A673 (cell line): ENCODE results near the gene FDX2. TPM values are rescaled to one million over a fixed set of nuclear protein-coding genes. Genes with fewer than 3 reads are reported as not detected.

ENCODE experiments used
- BruUV-seq: library from RNA; stranded (reverse); fragments of 400-500 nt; replicated peaks from 2 replicates; lab custom pipeline; 2021; lab: Mats Ljungman, UMichigan
- CTCF ChIA-PET: fragments of 300-600 bp; sonication (Branson Sonifier 250); formaldehyde crosslinking; loops from one replicate; lab custom pipeline; 2022; ENCODE audit warnings: antibody characterized with exemption; lab: Charles Lee
- POLR2A ChIA-PET: fragments of 300-600 bp; sonication (Branson Sonifier 250); formaldehyde crosslinking; loops from one replicate; lab custom pipeline; 2022; ENCODE audit warnings: antibody characterized with exemption; ENCODE audit not compliant: low non-redundant PET; lab: Charles Lee
- DNase-seq: peaks from one replicate; pipeline ENCODE4 v3.0.0-alpha.2; 2015; ENCODE audit warnings: low spot score
- H3K27ac ChIP-seq: fragments of 200-600 bp; sonication (generic); 2 replicates; pipeline ENCODE4 v1.5.1; 2016; ENCODE audit warnings: mixed run types, low read depth, mild to moderate bottlenecking, mixed read lengths, antibody characterized with exemption, low read length; ENCODE audit not compliant: poor library complexity, severe bottlenecking
- H3K27me3 ChIP-seq: fragments of 200-600 bp; sonication (generic); replicated peaks from 2 replicates; pipeline ENCODE4 v1.6.1; 2017; ENCODE audit warnings: mixed run types, low read depth, mild to moderate bottlenecking, mixed read lengths, antibody characterized with exemption, low read length; ENCODE audit not compliant: insufficient read depth, poor library complexity
- H3K36me3 ChIP-seq: fragments of 200-600 bp; sonication (generic); 2 replicates; pipeline ENCODE4 v1.6.1; 2016; ENCODE audit warnings: mixed run types, mild to moderate bottlenecking, mixed read lengths, antibody characterized with exemption, low read length; ENCODE audit not compliant: insufficient read depth, poor library complexity, severe bottlenecking
- H3K4me1 ChIP-seq: fragments of 200-600 bp; sonication (generic); 2 replicates; pipeline ENCODE4 v1.6.1; 2017; ENCODE audit warnings: mixed run types, mild to moderate bottlenecking, mixed read lengths, antibody characterized with exemption, low read length; ENCODE audit not compliant: insufficient read depth, poor library complexity, severe bottlenecking
- H3K4me3 ChIP-seq: fragments of 200-600 bp; sonication (generic); 2 replicates; pipeline ENCODE4 v1.5.1; 2016; ENCODE audit warnings: low read depth, mixed run types, mild to moderate bottlenecking, mixed read lengths, low read length; ENCODE audit not compliant: poor library complexity, severe bottlenecking
- H3K9me3 ChIP-seq: fragments of 200-600 bp; sonication (generic); 2 replicates; pipeline ENCODE4 v1.6.1; 2016; ENCODE audit warnings: mixed run types, low read depth, mild to moderate bottlenecking, mixed read lengths, antibody characterized with exemption, low read length; ENCODE audit not compliant: poor library complexity, severe bottlenecking
- EZH2 ChIP-seq: fragments of 200-600 bp; sonication (generic); IDR thresholded peaks from 2 replicates; pipeline ENCODE4 v1.6.1; 2017; ENCODE audit warnings: borderline replicate concordance, low read depth, mild to moderate bottlenecking, mixed read lengths, antibody characterized with exemption, low read length; ENCODE audit not compliant: poor library complexity, severe bottlenecking
- intact Hi-C: fragments of 100-400 bp; cut with micrococcal nuclease; formaldehyde crosslinking; loops from one replicate; pipeline ENCODE4 v1.10.0; 2022; ENCODE audit not compliant: unreplicated experiment
- total RNA-seq: library from RNA; stranded (reverse); gene quantifications from 2 replicates; pipeline ENCODE4 v1.2.3, GENCODE V29; 2021
- TF ChIP-seq, protein P1 (sequence below): fragments of 300-800, 200-600 bp; sonication (generic); conservative IDR thresholded peaks from 2 replicates; pipeline ENCODE4 v1.5.1; 2017; ENCODE audit warnings: low read depth, mild to moderate bottlenecking, antibody characterized with exemption, low read length, moderate library complexity, mixed read lengths

Gene FDX2
- total RNA-seq, 1 experiment from 2014 or later: 29.9 TPM

DNA sequence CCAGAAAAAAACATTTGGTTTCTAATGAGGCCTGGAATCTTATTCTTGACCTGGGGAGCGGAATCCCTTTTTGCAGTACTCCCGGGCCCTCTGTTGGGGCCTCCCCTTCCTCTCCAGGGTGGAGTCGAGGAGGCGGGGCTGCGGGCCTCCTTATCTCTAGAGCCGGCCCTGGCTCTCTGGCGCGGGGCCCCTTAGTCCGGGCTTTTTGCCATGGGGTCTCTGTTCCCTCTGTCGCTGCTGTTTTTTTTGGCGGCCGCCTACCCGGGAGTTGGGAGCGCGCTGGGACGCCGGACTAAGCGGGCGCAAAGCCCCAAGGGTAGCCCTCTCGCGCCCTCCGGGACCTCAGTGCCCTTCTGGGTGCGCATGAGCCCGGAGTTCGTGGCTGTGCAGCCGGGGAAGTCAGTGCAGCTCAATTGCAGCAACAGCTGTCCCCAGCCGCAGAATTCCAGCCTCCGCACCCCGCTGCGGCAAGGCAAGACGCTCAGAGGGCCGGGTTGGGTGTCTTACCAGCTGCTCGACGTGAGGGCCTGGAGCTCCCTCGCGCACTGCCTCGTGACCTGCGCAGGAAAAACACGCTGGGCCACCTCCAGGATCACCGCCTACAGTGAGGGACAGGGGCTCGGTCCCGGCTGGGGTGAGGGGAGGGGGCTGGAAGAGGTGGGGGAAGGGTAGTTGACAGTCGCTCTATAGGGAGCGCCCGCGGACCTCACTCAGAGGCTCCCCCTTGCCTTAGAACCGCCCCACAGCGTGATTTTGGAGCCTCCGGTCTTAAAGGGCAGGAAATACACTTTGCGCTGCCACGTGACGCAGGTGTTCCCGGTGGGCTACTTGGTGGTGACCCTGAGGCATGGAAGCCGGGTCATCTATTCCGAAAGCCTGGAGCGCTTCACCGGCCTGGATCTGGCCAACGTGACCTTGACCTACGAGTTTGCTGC, 28.7 kb downstream of the FDX2 start, which contains the start of gene ICAM4:
Gene ICAM4, plus strand, starts transcription at position 153 of the 935 bp plus-strand sequence. Its CDS starts 58 bp downstream, at position 211.
- no peaks in the 10 kb centered on the region for H3K27me3 ChIP-seq
- H3K36me3 ChIP-seq: no peaks in the 10 kb centered on the region
- peak; percentile 62 for DNase-seq
- ChIA-PET POLR2A (interaction anchor here (0.6 kb wide), 1 partner anchor 93 kb away, joined by 3 read pairs; the partner anchor contains the start of gene TYK2), CTCF (no interaction called here)
- BruUV-seq: no TSS peak
- TF ChIP-seq EZH2: no peak
- TF ChIP-seq, protein P1, sequence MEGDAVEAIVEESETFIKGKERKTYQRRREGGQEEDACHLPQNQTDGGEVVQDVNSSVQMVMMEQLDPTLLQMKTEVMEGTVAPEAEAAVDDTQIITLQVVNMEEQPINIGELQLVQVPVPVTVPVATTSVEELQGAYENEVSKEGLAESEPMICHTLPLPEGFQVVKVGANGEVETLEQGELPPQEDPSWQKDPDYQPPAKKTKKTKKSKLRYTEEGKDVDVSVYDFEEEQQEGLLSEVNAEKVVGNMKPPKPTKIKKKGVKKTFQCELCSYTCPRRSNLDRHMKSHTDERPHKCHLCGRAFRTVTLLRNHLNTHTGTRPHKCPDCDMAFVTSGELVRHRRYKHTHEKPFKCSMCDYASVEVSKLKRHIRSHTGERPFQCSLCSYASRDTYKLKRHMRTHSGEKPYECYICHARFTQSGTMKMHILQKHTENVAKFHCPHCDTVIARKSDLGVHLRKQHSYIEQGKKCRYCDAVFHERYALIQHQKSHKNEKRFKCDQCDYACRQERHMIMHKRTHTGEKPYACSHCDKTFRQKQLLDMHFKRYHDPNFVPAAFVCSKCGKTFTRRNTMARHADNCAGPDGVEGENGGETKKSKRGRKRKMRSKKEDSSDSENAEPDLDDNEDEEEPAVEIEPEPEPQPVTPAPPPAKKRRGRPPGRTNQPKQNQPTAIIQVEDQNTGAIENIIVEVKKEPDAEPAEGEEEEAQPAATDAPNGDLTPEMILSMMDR: no peak
- intact Hi-C loops: no loop called here
- H3K4me1 ChIP-seq: peaks cover 49% of the 10 kb centered on the region
- no peaks in the 10 kb centered on the region for H3K9me3 ChIP-seq
- H3K4me3 ChIP-seq: peak within 1 kb of the TSS; percentile 30
- H3K27ac ChIP-seq: peak within 1 kb of the TSS; percentile 26

DNA sequence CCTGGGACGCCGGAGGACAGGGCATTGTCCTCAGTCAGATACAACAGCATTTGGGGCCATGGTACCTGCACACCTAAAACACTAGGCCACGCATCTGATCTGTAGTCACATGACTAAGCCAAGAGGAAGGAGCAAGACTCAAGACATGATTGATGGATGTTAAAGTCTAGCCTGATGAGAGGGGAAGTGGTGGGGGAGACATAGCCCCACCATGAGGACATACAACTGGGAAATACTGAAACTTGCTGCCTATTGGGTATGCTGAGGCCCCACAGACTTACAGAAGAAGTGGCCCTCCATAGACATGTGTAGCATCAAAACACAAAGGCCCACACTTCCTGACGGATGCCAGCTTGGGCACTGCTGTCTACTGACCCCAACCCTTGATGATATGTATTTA, 30.4 kb downstream of the FDX2 start:
- POLR2A ChIA-PET: no interaction called here
- no peak for TF ChIP-seq EZH2
- TF ChIP-seq, protein P1: no peak
- no peaks in the 10 kb centered on the region for H3K27me3 ChIP-seq

DNA sequence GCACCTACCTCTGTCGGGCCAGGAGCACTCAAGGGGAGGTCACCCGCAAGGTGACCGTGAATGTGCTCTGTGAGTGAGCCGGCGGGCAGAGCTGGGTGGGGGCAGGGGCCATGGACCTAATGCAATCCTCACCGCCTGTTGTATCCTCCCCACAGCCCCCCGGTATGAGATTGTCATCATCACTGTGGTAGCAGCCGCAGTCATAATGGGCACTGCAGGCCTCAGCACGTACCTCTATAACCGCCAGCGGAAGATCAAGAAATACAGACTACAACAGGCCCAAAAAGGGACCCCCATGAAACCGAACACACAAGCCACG, 30.9 kb downstream of the FDX2 start:
- POLR2A ChIA-PET: no interaction called here
- Histone ChIP-seq H3K9me3 (no peaks in the 10 kb centered on the region), H3K27ac (no peak overlapping the region), H3K36me3 (no peaks in the 10 kb centered on the region), H3K4me1 (peaks cover 28% of the 10 kb centered on the region), H3K4me3 (no peak overlapping the region), H3K27me3 (no peaks in the 10 kb centered on the region)
- TF ChIP-seq, protein P1: no peak
- no peak for TF ChIP-seq EZH2
- DNase-seq: no peak
- no TSS peak for BruUV-seq
- intact Hi-C loops: no loop called here
- CTCF ChIA-PET: no interaction called here

More for the DNA sequence above, 30.4 kb downstream of the FDX2 start:
- CTCF ChIA-PET: interaction anchor here (0.6 kb wide), 1 partner anchor 285 kb away, joined by 10 read pairs; no protein-coding TSS in a partner anchor
- H3K4me3 ChIP-seq: no peak overlapping the region
- H3K4me1 ChIP-seq: peaks cover 33% of the 10 kb centered on the region
- H3K36me3 ChIP-seq: no peaks in the 10 kb centered on the region
- no peak overlapping the region for H3K27ac ChIP-seq
- BruUV-seq: no TSS peak
- DNase-seq: no peak
- H3K9me3 ChIP-seq: no peaks in the 10 kb centered on the region
- intact Hi-C loops: no loop called here
